Measurements from ENCODE around the gene IER3. TPM values are rescaled to one million over a fixed set of nuclear protein-coding genes. Genes with fewer than 3 reads are reported as not detected.

IER3 gene
- total and polyA plus RNA-seq, 2 of the 13 experiments (the other 11 are each of a cell fraction or from before 2014, with no cell fraction given), result 51.1 to 131 TPM

GRCh38 chr6:30721198-30722024 lies 22.9 kb downstream of the IER3 start (continued):
- TF ChIP-seq, protein P1, sequence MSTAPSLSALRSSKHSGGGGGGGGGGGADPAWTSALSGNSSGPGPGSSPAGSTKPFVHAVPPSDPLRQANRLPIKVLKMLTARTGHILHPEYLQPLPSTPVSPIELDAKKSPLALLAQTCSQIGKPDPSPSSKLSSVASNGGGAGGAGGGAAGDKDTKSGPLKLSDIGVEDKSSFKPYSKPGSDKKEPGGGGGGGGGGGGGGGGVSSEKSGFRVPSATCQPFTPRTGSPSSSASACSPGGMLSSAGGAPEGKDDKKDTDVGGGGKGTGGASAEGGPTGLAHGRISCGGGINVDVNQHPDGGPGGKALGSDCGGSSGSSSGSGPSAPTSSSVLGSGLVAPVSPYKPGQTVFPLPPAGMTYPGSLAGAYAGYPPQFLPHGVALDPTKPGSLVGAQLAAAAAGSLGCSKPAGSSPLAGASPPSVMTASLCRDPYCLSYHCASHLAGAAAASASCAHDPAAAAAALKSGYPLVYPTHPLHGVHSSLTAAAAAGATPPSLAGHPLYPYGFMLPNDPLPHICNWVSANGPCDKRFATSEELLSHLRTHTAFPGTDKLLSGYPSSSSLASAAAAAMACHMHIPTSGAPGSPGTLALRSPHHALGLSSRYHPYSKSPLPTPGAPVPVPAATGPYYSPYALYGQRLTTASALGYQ (CRISPR knock-in tag; IDR thresholded peaks at IDR 0.05), result peak; percentile 55; the same call in 1 of the 2 replicates
- TF ChIP-seq SAP130 (CRISPR knock-in tag; IDR thresholded peaks at IDR 0.05; ENCODE audit: low read depth) (peak; percentile 84), ZNF768 (CRISPR knock-in tag; IDR thresholded peaks at IDR 0.05) (peak; percentile 66), YY1 (IDR thresholded peaks at IDR 0.05; ENCODE audit: insufficient read depth, insufficient replicate concordance, low read depth, low read length) (peak; percentile 75), HMG20A (CRISPR knock-in tag; IDR thresholded peaks at IDR 0.05; ENCODE audit: borderline replicate concordance) (no peak), ZNF720 (CRISPR knock-in tag; IDR thresholded peaks at IDR 0.05) (no peak), PHF5A (CRISPR knock-in tag; IDR thresholded peaks at IDR 0.05; ENCODE audit: low read depth, unreplicated experiment) (peak; percentile 88), PTBP1 (IDR thresholded peaks at IDR 0.05; ENCODE audit: low read depth, low read length, poor library complexity, severe bottlenecking) (no peak), HMGA1 (CRISPR knock-in tag; conservative IDR thresholded peaks at IDR 0.05) (no peak), ZNF737 (CRISPR knock-in tag; IDR thresholded peaks at IDR 0.05; ENCODE audit: borderline replicate concordance) (no peak), SKIL (CRISPR knock-in tag; IDR thresholded peaks at IDR 0.05; ENCODE audit: borderline replicate concordance) (peak; percentile 32; the same call in 1 of the 2 replicates), JUN (CRISPR knock-in tag; IDR thresholded peaks at IDR 0.05) (no peak), ZNF563 (CRISPR knock-in tag; IDR thresholded peaks at IDR 0.05) (no peak), KDM4B (CRISPR knock-in tag; IDR thresholded peaks at IDR 0.05) (peak; percentile 43; the same call in 1 of the 2 replicates), ZUFSP (CRISPR knock-in tag; IDR thresholded peaks at IDR 0.05; ENCODE audit: borderline replicate concordance) (no peak), MNT (IDR thresholded peaks at IDR 0.05) (peak; percentile 73), DNMT3B (CRISPR knock-in tag; conservative IDR thresholded peaks at IDR 0.05) (peak; percentile 25; the same call in 1 of the 2 replicates), NR1H2 (CRISPR knock-in tag; IDR thresholded peaks at IDR 0.05; ENCODE audit: borderline replicate concordance, low read depth) (no peak)
- TF ChIP-seq, protein P2, sequence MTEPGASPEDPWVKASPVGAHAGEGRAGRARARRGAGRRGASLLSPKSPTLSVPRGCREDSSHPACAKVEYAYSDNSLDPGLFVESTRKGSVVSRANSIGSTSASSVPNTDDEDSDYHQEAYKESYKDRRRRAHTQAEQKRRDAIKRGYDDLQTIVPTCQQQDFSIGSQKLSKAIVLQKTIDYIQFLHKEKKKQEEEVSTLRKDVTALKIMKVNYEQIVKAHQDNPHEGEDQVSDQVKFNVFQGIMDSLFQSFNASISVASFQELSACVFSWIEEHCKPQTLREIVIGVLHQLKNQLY (CRISPR knock-in tag; IDR thresholded peaks at IDR 0.05), result peak; percentile 55
- TF ChIP-seq, protein P3, sequence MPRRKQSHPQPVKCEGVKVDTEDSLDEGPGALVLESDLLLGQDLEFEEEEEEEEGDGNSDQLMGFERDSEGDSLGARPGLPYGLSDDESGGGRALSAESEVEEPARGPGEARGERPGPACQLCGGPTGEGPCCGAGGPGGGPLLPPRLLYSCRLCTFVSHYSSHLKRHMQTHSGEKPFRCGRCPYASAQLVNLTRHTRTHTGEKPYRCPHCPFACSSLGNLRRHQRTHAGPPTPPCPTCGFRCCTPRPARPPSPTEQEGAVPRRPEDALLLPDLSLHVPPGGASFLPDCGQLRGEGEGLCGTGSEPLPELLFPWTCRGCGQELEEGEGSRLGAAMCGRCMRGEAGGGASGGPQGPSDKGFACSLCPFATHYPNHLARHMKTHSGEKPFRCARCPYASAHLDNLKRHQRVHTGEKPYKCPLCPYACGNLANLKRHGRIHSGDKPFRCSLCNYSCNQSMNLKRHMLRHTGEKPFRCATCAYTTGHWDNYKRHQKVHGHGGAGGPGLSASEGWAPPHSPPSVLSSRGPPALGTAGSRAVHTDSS (CRISPR knock-in tag; conservative IDR thresholded peaks at IDR 0.05), result no peak
